Measurements from ENCODE around the gene LAX1.

LAX1 gene

GRCh38 chr1:203797948-203798655 lies 33.1 kb downstream of the LAX1 start:
- Histone ChIP-seq H3K36me3 (replicated peaks; ENCODE audit: low read depth, low read length) (peaks cover 42% of the 10 kb centered on the region), H3K4me3 (ENCODE audit: low read length) (no peak overlapping the region), H3K4me2 (ENCODE audit: low read length) (no peak overlapping the region), H3K79me2 (ENCODE audit: low read length) (peaks cover 76% of the 10 kb centered on the region), H4K20me1 (ENCODE audit: insufficient read depth, low read length) (peaks cover 55% of the 10 kb centered on the region), H3K27ac (ENCODE audit: low read length) (no peak overlapping the region), H3K9ac (ENCODE audit: low read length) (no peak overlapping the region), H3K9me3 (ENCODE audit: insufficient read depth, low read length) (no peaks in the 10 kb centered on the region), H3K4me1 (ENCODE audit: low read length) (peaks cover 23% of the 10 kb centered on the region), H3K27me3 (ENCODE audit: low read depth, low read length) (no peaks in the 10 kb centered on the region), H2AFZ (ENCODE audit: low read depth, low read length) (no peak overlapping the region)
- TF ChIP-seq EZH2phosphoT487 (IDR thresholded peaks at IDR 0.05; ENCODE audit: low read depth) (no peak), CTCF (IDR thresholded peaks at IDR 0.05; ENCODE audit: low read depth, low read length) (no peak)

GRCh38 chr1:203799157-203799556 lies 34.2 kb downstream of the LAX1 start:
- Histone ChIP-seq H4K20me1 (ENCODE audit: insufficient read depth, low read length) (peaks cover 62% of the 10 kb centered on the region), H3K4me3 (ENCODE audit: low read length) (no peak overlapping the region), H3K79me2 (ENCODE audit: low read length) (peaks cover 87% of the 10 kb centered on the region), H3K4me1 (ENCODE audit: low read length) (peaks cover 23% of the 10 kb centered on the region), H3K4me2 (ENCODE audit: low read length) (no peak overlapping the region), H3K27me3 (ENCODE audit: low read depth, low read length) (no peaks in the 10 kb centered on the region), H3K9ac (ENCODE audit: low read length) (no peak overlapping the region), H2AFZ (ENCODE audit: low read depth, low read length) (no peak overlapping the region), H3K27ac (ENCODE audit: low read length) (no peak overlapping the region), H3K36me3 (replicated peaks; ENCODE audit: low read depth, low read length) (peaks cover 49% of the 10 kb centered on the region), H3K9me3 (ENCODE audit: insufficient read depth, low read length) (no peaks in the 10 kb centered on the region)
- TF ChIP-seq EZH2phosphoT487 (IDR thresholded peaks at IDR 0.05; ENCODE audit: low read depth): no peak
- TF ChIP-seq CTCF (IDR thresholded peaks at IDR 0.05; ENCODE audit: low read depth, low read length): no peak

GRCh38 chr1:203799971-203800370 lies 35.0 kb downstream of the LAX1 start:
- no peak overlapping the region for H3K4me2 ChIP-seq (ENCODE audit: low read length)
- no peaks in the 10 kb centered on the region for H3K27me3 ChIP-seq (ENCODE audit: low read depth, low read length)
- H3K36me3 ChIP-seq (replicated peaks; ENCODE audit: low read depth, low read length): peaks cover 52% of the 10 kb centered on the region
- TF ChIP-seq EZH2phosphoT487 (IDR thresholded peaks at IDR 0.05; ENCODE audit: low read depth): no peak
- no peaks in the 10 kb centered on the region for H3K9me3 ChIP-seq (ENCODE audit: insufficient read depth, low read length)
- peaks cover 20% of the 10 kb centered on the region for H3K4me1 ChIP-seq (ENCODE audit: low read length)
- no peak overlapping the region for H3K4me3 ChIP-seq (ENCODE audit: low read length)
- no peak overlapping the region for H3K27ac ChIP-seq (ENCODE audit: low read length)
- H4K20me1 ChIP-seq (ENCODE audit: insufficient read depth, low read length): peaks cover 65% of the 10 kb centered on the region
- H3K79me2 ChIP-seq (ENCODE audit: low read length): peaks cover 95% of the 10 kb centered on the region
- no peak overlapping the region for H2AFZ ChIP-seq (ENCODE audit: low read depth, low read length)
- H3K9ac ChIP-seq (ENCODE audit: low read length): no peak overlapping the region

GRCh38 chr1:203805689-203806088 lies 40.7 kb downstream of the LAX1 start:
- peaks cover 46% of the 10 kb centered on the region for H4K20me1 ChIP-seq (ENCODE audit: insufficient read depth, low read length)
- peaks cover 99% of the 10 kb centered on the region for H3K79me2 ChIP-seq (ENCODE audit: low read length)
- no peaks in the 10 kb centered on the region for H3K9me3 ChIP-seq (ENCODE audit: insufficient read depth, low read length)
- H3K27me3 ChIP-seq (ENCODE audit: low read depth, low read length): no peaks in the 10 kb centered on the region
- H3K27ac ChIP-seq (ENCODE audit: low read length): no peak overlapping the region
- no peak overlapping the region for H3K4me3 ChIP-seq (ENCODE audit: low read length)
- H2AFZ ChIP-seq (ENCODE audit: low read depth, low read length): no peak overlapping the region
- no peak overlapping the region for H3K9ac ChIP-seq (ENCODE audit: low read length)
- no peak overlapping the region for H3K4me2 ChIP-seq (ENCODE audit: low read length)
- peaks cover 37% of the 10 kb centered on the region for H3K36me3 ChIP-seq (replicated peaks; ENCODE audit: low read depth, low read length)
- H3K4me1 ChIP-seq (ENCODE audit: low read length): no peaks in the 10 kb centered on the region
- TF ChIP-seq CTCF (IDR thresholded peaks at IDR 0.05; ENCODE audit: low read depth, low read length): no peak
